ENCODE data around the gene DAG1. TPM values are rescaled to one million over a fixed set of nuclear protein-coding genes. Genes with fewer than 3 reads are reported as not detected.

DAG1 gene
- total RNA-seq, 2 experiments from 2014 or later, result 10.8 to 14.4 TPM

DNA sequence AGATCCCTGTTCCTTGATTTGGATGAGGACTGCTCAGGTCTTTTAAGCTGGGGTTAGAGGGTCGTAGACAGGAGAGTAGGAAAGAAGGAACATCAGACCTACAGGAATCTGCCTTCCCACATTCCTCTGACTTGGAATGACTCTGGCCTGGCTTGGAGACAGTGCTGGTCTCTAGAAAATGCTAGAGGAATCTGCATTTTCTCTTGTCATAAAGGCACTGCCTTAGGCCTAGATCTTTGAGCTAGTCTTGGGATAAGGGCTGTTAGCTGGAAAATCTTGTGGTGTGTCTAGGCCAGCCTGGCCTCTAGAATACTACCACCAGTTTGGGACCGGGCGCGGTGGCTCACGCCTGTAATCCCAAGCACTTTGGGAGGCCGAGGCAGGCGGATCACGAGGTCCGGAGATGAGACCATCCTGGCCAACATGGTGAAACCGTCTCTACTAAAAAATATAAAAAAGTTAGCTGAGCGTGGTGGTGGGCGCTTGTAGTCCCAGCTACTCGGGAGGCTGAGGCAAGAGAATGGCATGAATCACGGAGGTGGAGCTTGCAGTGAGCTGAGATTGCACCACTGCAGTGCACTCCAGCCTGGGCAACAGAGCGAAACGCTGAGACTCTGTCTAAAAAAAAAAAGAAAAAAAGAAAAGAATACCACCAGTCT, 66.9 kb downstream of the DAG1 start:
- peaks cover 5% of the 10 kb centered on the region for H3K4me1 Mint-ChIP-seq (ENCODE audit: low read depth)
- H3K27ac Mint-ChIP-seq, result no peak overlapping the region
- H3K27me3 Mint-ChIP-seq, result peaks cover 1% of the 10 kb centered on the region
- no peak overlapping the region for H3K4me3 Mint-ChIP-seq
- ATAC-seq (no peak), DNase-seq (no peak)
- peaks cover 3% of the 10 kb centered on the region for H3K36me3 Mint-ChIP-seq (ENCODE audit: low read depth)
- no peaks in the 10 kb centered on the region for H3K9me3 Mint-ChIP-seq
- TF ChIP-seq, protein P1, sequence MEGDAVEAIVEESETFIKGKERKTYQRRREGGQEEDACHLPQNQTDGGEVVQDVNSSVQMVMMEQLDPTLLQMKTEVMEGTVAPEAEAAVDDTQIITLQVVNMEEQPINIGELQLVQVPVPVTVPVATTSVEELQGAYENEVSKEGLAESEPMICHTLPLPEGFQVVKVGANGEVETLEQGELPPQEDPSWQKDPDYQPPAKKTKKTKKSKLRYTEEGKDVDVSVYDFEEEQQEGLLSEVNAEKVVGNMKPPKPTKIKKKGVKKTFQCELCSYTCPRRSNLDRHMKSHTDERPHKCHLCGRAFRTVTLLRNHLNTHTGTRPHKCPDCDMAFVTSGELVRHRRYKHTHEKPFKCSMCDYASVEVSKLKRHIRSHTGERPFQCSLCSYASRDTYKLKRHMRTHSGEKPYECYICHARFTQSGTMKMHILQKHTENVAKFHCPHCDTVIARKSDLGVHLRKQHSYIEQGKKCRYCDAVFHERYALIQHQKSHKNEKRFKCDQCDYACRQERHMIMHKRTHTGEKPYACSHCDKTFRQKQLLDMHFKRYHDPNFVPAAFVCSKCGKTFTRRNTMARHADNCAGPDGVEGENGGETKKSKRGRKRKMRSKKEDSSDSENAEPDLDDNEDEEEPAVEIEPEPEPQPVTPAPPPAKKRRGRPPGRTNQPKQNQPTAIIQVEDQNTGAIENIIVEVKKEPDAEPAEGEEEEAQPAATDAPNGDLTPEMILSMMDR (IDR thresholded peaks at IDR 0.05), result no peak
- intact Hi-C loops (cut with micrococcal nuclease), result no loop called here
- POLR2A ChIA-PET, result interaction anchor here (0.9 to 1.2 kb wide), 2 partner anchors 267 to 491 kb away, joined by 3 read pairs; no protein-coding TSS in a partner anchor
- CTCF ChIA-PET, result interaction anchor here (0.8 to 5.8 kb wide), 5 partner anchors 11 to 135 kb away, joined by 3 to 185 read pairs (median 3); no protein-coding TSS in a partner anchor

DNA sequence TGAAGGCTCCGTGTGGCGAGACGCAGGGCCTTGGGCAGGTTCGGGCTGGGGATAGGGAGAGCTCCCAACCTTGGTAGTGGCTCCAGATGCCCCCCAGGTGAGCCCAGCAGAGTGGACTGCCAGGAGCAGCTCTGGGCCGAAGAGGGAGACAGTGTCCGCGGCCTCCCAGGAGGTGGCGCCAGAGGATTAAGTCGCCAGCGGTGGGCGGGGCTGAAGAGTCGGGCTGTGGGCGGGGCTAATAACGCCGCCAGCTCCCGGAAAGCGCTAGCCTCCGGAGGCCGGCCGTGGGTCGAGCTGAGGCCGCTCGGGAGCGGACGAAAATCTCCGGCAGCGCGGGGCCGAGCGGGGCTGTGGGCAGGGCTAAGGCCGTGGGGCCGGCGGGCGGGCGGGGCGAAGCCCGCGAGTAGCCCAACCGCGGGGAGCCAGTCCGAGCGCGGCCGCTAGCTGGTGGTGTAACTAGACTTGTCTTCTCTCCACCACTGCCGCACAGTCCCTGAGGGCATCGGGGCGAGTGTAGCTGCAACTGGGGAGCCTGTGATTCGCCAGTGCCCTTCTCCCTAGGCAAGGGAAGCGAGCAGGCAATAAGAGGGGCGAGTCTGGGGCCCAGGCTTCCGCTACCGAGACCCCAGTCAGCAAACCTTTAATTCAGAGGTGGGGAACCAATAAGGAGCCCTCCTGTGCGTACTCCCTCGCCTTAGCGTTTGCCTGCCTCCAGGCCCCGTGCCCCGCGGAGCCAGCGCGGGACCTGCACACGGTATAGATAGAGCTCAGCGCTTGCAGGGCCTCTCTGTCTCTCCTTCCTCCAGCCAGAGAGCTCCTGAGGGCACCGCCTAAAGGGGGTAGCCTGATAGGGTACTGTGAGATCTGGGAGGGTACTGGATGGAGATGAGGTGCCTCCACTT, 69.8 kb downstream of the DAG1 start:
- intact Hi-C loops (cut with micrococcal nuclease), result loop anchor here (1.0 kb wide), 1 partner anchor 131 kb away; no protein-coding TSS in a partner anchor
- Mint-ChIP-seq H3K36me3 (ENCODE audit: low read depth) (no peaks in the 10 kb centered on the region), H3K27me3 (peaks cover 5% of the 10 kb centered on the region), H3K4me1 (ENCODE audit: low read depth) (peaks cover 5% of the 10 kb centered on the region), H3K27ac (peak overlapping the region; percentile 55), H3K9me3 (no peaks in the 10 kb centered on the region), H3K4me3 (peak overlapping the region; percentile 67)
- ATAC-seq (peak; percentile 97), DNase-seq (peak; percentile 93)
- POLR2A ChIA-PET, result interaction anchor here (0.7 to 2.8 kb wide), 6 partner anchors 13 to 181 kb away, joined by 3 to 37 read pairs (median 4); partner anchors contain the start of genes AMIGO3, APEH, BSN and MST1
- CTCF ChIA-PET, result interaction anchor here (0.6 to 5.8 kb wide), 68 partner anchors 10 to 366 kb away, joined by 3 to 185 read pairs (median 5); partner anchors contain the start of genes AMIGO3, BSN, DAG1 and GMPPB
- TF ChIP-seq, protein P1 (IDR thresholded peaks at IDR 0.05), result peak; percentile 78

DNA sequence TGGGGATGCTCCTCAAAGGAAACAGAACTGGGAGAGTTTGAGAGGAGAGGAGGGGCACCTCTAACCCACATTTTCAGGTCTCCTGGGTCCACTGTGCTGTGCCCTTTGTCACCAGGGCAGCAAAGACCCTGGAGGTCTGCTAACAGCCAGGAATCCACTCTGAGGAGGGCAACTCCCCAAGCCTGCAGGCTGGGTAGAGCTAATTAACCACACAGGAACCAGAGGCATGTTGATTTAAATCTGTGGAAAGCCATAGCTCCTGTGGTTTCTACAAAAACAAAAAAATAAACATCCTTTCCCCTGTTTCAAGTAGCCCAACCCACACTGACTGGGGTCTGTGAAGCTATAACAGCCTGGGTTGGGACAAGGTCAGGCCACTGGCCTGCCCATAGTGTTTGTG, 82.0 kb downstream of the DAG1 start:
- Mint-ChIP-seq H3K9me3 (no peaks in the 10 kb centered on the region), H3K4me3 (no peak overlapping the region), H3K27me3 (peaks cover 10% of the 10 kb centered on the region), H3K27ac (no peak overlapping the region), H3K36me3 (ENCODE audit: low read depth) (no peaks in the 10 kb centered on the region), H3K4me1 (ENCODE audit: low read depth) (peaks cover 12% of the 10 kb centered on the region)
- ATAC-seq (no peak), DNase-seq (no peak)
- TF ChIP-seq, protein P1 (IDR thresholded peaks at IDR 0.05), result no peak
- ChIA-PET CTCF (interaction anchor here (1.1 to 6.9 kb wide), 3 partner anchors 12 to 119 kb away, joined by 3 to 57 read pairs (median 38); no protein-coding TSS in a partner anchor), POLR2A (interaction anchor here (2.9 kb wide), 1 partner anchor 12 kb away, joined by 12 read pairs; no protein-coding TSS in a partner anchor)
- intact Hi-C loops (cut with micrococcal nuclease), result no loop called here

DNA sequence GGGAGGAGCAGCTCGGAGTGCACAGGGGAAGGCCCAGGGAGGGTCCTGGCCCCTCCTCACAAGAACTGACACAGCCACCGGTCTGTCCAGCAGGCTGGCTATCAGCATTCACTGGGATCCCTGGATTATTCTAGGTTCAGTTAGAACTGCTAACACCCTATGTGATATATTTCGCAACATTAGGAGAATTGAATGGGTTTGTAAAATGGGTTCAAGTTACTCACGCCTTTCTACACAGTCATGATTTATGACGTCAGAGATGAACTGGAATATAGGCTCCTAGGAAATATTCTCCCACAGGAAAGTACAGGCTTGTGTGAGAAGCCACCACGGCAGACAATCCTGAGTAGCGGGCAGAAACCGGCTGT, 83.2 kb downstream of the DAG1 start:
- Mint-ChIP-seq H3K4me3 (peak overlapping the region; percentile 90), H3K27me3 (peaks cover 16% of the 10 kb centered on the region), H3K9me3 (no peaks in the 10 kb centered on the region), H3K4me1 (ENCODE audit: low read depth) (peaks cover 12% of the 10 kb centered on the region), H3K36me3 (ENCODE audit: low read depth) (no peaks in the 10 kb centered on the region), H3K27ac (peak overlapping the region; percentile 32)
- TF ChIP-seq, protein P1 (IDR thresholded peaks at IDR 0.05), result no peak
- CTCF ChIA-PET, result interaction anchor here (1.2 to 6.9 kb wide), 2 partner anchors 13 to 382 kb away, joined by 4 to 57 read pairs; partner anchors contain the start of gene KLHDC8B
- ATAC-seq (no peak), DNase-seq (no peak)
- intact Hi-C loops (cut with micrococcal nuclease), result no loop called here
- POLR2A ChIA-PET, result interaction anchor here (2.9 kb wide), 1 partner anchor 13 kb away, joined by 12 read pairs; no protein-coding TSS in a partner anchor

All from activated CD8-positive, alpha-beta T cell treated with anti-CD3 and anti-CD28 coated beads for 36 hours (primary cell).